Activated naive CD4-positive, alpha-beta T cell treated with anti-CD3 and anti-CD28 coated beads, Interleukin-2, amount 50 U/mL, for 24 hours (primary cell): ENCODE results near the gene SUN1.
"Not testable (repeated sequence)": the region's sequence is repeated elsewhere in the genome, so short reads cannot be mapped to it uniquely, and the experiment has no call there.

Experiments used
- H3K27ac Mint-ChIP-seq: one replicate; pipeline ENCODE4 v1.8.0; 2021; ENCODE audit warnings: mild to moderate bottlenecking, mixed read lengths
- H3K27me3 Mint-ChIP-seq: one replicate; pipeline ENCODE4 v1.8.0; 2021; ENCODE audit warnings: mixed read lengths
- H3K36me3 Mint-ChIP-seq: one replicate; pipeline ENCODE4 v1.8.0; 2021; ENCODE audit warnings: mixed read lengths
- H3K4me1 Mint-ChIP-seq: one replicate; pipeline ENCODE4 v1.8.0; 2021; ENCODE audit warnings: mixed read lengths
- H3K4me3 Mint-ChIP-seq: one replicate; pipeline ENCODE4 v1.8.0; 2021; ENCODE audit warnings: mild to moderate bottlenecking, mixed read lengths
- H3K9me3 Mint-ChIP-seq: one replicate; pipeline ENCODE4 v1.8.0; 2021; ENCODE audit warnings: mixed read lengths

The SUN1 gene

GRCh38 chr7:915291-916218 lies 83.3 kb downstream of the SUN1 start:
- Mint-ChIP-seq H3K4me1 (peaks cover 11% of the 10 kb centered on the region), H3K27ac (no peak overlapping the region), H3K36me3 (no peaks in the 10 kb centered on the region), H3K4me3 (no peak overlapping the region), H3K27me3 (no peaks in the 10 kb centered on the region), H3K9me3 (no peaks in the 10 kb centered on the region)

GRCh38 chr7:916291-916941 lies 84.1 kb downstream of the SUN1 start:
- peaks cover 20% of the 10 kb centered on the region for H3K4me1 Mint-ChIP-seq
- H3K4me3 Mint-ChIP-seq, result no peak overlapping the region
- no peaks in the 10 kb centered on the region for H3K36me3 Mint-ChIP-seq
- no peaks in the 10 kb centered on the region for H3K27me3 Mint-ChIP-seq
- no peaks in the 10 kb centered on the region for H3K9me3 Mint-ChIP-seq
- no peak overlapping the region for H3K27ac Mint-ChIP-seq

- Mint-ChIP-seq H3K4me3 (no peak overlapping the region), H3K36me3 (no peaks in the 10 kb centered on the region), H3K27me3 (no peaks in the 10 kb centered on the region), H3K9me3 (no peaks in the 10 kb centered on the region), H3K27ac (no peak overlapping the region), H3K4me1 (peaks cover 22% of the 10 kb centered on the region)
Measured at GRCh38 chr7:917255-918117, 85.2 kb downstream of the SUN1 start.

- H3K9me3 Mint-ChIP-seq, result no peaks in the 10 kb centered on the region
- H3K4me1 Mint-ChIP-seq, result peaks cover 25% of the 10 kb centered on the region
Measured at GRCh38 chr7:918118-918425, 85.8 kb downstream of the SUN1 start.

GRCh38 chr7:918441-919113 lies 86.3 kb downstream of the SUN1 start:
- Mint-ChIP-seq H3K4me1 (peaks cover 30% of the 10 kb centered on the region), H3K4me3 (no peak overlapping the region), H3K36me3 (no peaks in the 10 kb centered on the region), H3K9me3 (no peaks in the 10 kb centered on the region), H3K27me3 (no peaks in the 10 kb centered on the region), H3K27ac (no peak overlapping the region)

More at GRCh38 chr7:918118-918425, 85.8 kb downstream of the SUN1 start:
- Mint-ChIP-seq H3K36me3 (no peaks in the 10 kb centered on the region), H3K4me3 (no peak overlapping the region), H3K27me3 (no peaks in the 10 kb centered on the region), H3K27ac (no peak overlapping the region)

- Mint-ChIP-seq H3K27me3 (no peaks in the 10 kb centered on the region), H3K36me3 (no peaks in the 10 kb centered on the region), H3K27ac (no peak overlapping the region), H3K4me3 (no peak overlapping the region), H3K9me3 (no peaks in the 10 kb centered on the region), H3K4me1 (peaks cover 30% of the 10 kb centered on the region)
Measured at GRCh38 chr7:919114-919442, 86.8 kb downstream of the SUN1 start.

GRCh38 chr7:919924-920341 lies 87.7 kb downstream of the SUN1 start:
- H3K4me3 Mint-ChIP-seq, result no peak overlapping the region
- H3K27me3 Mint-ChIP-seq, result no peaks in the 10 kb centered on the region
- H3K27ac Mint-ChIP-seq, result no peak overlapping the region
- no peaks in the 10 kb centered on the region for H3K9me3 Mint-ChIP-seq
- peaks cover 34% of the 10 kb centered on the region for H3K4me1 Mint-ChIP-seq
- no peaks in the 10 kb centered on the region for H3K36me3 Mint-ChIP-seq

GRCh38 chr7:920351-921070 lies 88.2 kb downstream of the SUN1 start:
- Mint-ChIP-seq H3K27me3 (no peaks in the 10 kb centered on the region), H3K36me3 (no peaks in the 10 kb centered on the region), H3K4me3 (peak overlapping the region; percentile 30), H3K9me3 (no peaks in the 10 kb centered on the region), H3K4me1 (peaks cover 34% of the 10 kb centered on the region), H3K27ac (no peak overlapping the region)

- Mint-ChIP-seq H3K9me3 (no peaks in the 10 kb centered on the region), H3K4me1 (peaks cover 31% of the 10 kb centered on the region), H3K27ac (no peak overlapping the region), H3K36me3 (no peaks in the 10 kb centered on the region), H3K4me3 (peak overlapping the region; percentile 30), H3K27me3 (no peaks in the 10 kb centered on the region)
Measured at GRCh38 chr7:921071-921461, 88.8 kb downstream of the SUN1 start.

- H3K4me1 Mint-ChIP-seq, result peaks cover 31% of the 10 kb centered on the region
- H3K4me3 Mint-ChIP-seq, result peak overlapping the region; percentile 30
- no peaks in the 10 kb centered on the region for H3K27me3 Mint-ChIP-seq
- H3K9me3 Mint-ChIP-seq, result no peaks in the 10 kb centered on the region
- no peak overlapping the region for H3K27ac Mint-ChIP-seq
- no peaks in the 10 kb centered on the region for H3K36me3 Mint-ChIP-seq
Measured at GRCh38 chr7:921581-922333, 89.5 kb downstream of the SUN1 start.

- peak overlapping the region; percentile 91 for H3K27ac Mint-ChIP-seq
- peak overlapping the region; percentile 84 for H3K4me3 Mint-ChIP-seq
- no peaks in the 10 kb centered on the region for H3K27me3 Mint-ChIP-seq
- H3K4me1 Mint-ChIP-seq, result peaks cover 31% of the 10 kb centered on the region
- no peaks in the 10 kb centered on the region for H3K9me3 Mint-ChIP-seq
- H3K36me3 Mint-ChIP-seq, result no peaks in the 10 kb centered on the region
Measured at GRCh38 chr7:922334-923107, 90.2 kb downstream of the SUN1 start.

- Mint-ChIP-seq H3K9me3 (no peaks in the 10 kb centered on the region), H3K27ac (peak overlapping the region; percentile 91), H3K4me3 (peak overlapping the region; percentile 84), H3K4me1 (peaks cover 31% of the 10 kb centered on the region), H3K36me3 (no peaks in the 10 kb centered on the region), H3K27me3 (no peaks in the 10 kb centered on the region)
Measured at GRCh38 chr7:923108-924041, 91.1 kb downstream of the SUN1 start.

GRCh38 chr7:924042-924441 lies 91.8 kb downstream of the SUN1 start:
- H3K4me3 Mint-ChIP-seq, H3K27ac Mint-ChIP-seq: not testable (repeated sequence)
- H3K4me1 Mint-ChIP-seq, result peaks cover 36% of the 10 kb centered on the region

More at GRCh38 chr7:924042-924441, 91.8 kb downstream of the SUN1 start:
- H3K9me3 Mint-ChIP-seq, H3K36me3 Mint-ChIP-seq, H3K27me3 Mint-ChIP-seq: not testable (repeated sequence)
